Transverse colon (tissue), 4 donors: ENCODE results near the gene ALDOB. TPM values are rescaled to one million over a fixed set of nuclear protein-coding genes. Genes with fewer than 3 reads are reported as not detected.
A peak's percentile ranks its signal among the peaks of the same experiment; 100 is the strongest.

Experiments used
- DNase-seq: peaks from one replicate; pipeline ENCODE4 v3.0.0-alpha.2; 2019
- H3K27ac ChIP-seq, 4 donors: fragments of 200-600 bp; sonication (generic); 2 replicates each; pipeline ENCODE4 v1.5.1; 2016 to 2018; ENCODE audit warnings: inconsistent platforms in 4 of 4
- H3K27me3 ChIP-seq: fragments of 200-600 bp; sonication (generic); 2 replicates; pipeline ENCODE4 v1.5.1; 2017; ENCODE audit warnings: inconsistent platforms
- H3K36me3 ChIP-seq, 4 donors: fragments of 200-600 bp; sonication (generic); 2 replicates each; pipeline ENCODE4 v1.5.1; 2017 to 2019; ENCODE audit warnings: inconsistent platforms in 4 of 4
- H3K4me1 ChIP-seq, 4 donors: fragments of 200-600 bp; sonication (generic); 2 replicates each; pipeline ENCODE4 v1.5.1; 2017 to 2020; ENCODE audit warnings: inconsistent platforms in 4 of 4
- H3K4me3 ChIP-seq, 4 donors: fragments of 200-600 bp; sonication (generic); 1 replicate in 1 of 4; 2 replicates in 3 of 4; pipeline versions ENCODE4 v1.5.1 to v1.6.1; 2017 to 2019; ENCODE audit warnings: inconsistent platforms in 4 of 4
- H3K9me3 ChIP-seq, 2 donors: fragments of 200-600 bp; sonication (generic); 2 replicates each; pipeline ENCODE4 v1.5.1; 2017 to 2019; ENCODE audit warnings: inconsistent platforms in 2 of 2
- EP300 ChIP-seq: sonication (generic); formaldehyde crosslinking; IDR thresholded peaks from one replicate; pipeline ENCODE4 v1.6.1; 2017; ENCODE audit warnings: antibody characterized with exemption, low read depth
- POLR2A ChIP-seq: fragments of 450-650 bp; IDR thresholded peaks from one replicate; pipeline ENCODE4 v1.6.1; 2016; ENCODE audit warnings: antibody characterized with exemption, mild to moderate bottlenecking, moderate library complexity
- POLR2AphosphoS5 ChIP-seq, 3 donors: sonication (generic); formaldehyde crosslinking; IDR thresholded peaks; one replicate each; pipeline ENCODE4 v1.6.1; 2016; ENCODE audit warnings: antibody characterized with exemption in 3 of 3
- WGBS, 2 donors: methylation state at CpG; one replicate each; pipeline ENCODE4 v1.1.5; 2018; ENCODE audit warnings: low coverage in 1 of 2; 5-methylcytosine and 5-hydroxymethylcytosine counted together
- in situ Hi-C, 4 donors: fragments of 200-750 bp; cut with MboI; loops; one replicate each; pipeline versions ENCODE4 v1.15.0 to v1.15.1; 2017; ENCODE audit warnings: low sequenced_read_pairs in 3 of 4, low pct_ligation_motif_present in 1 of 4, low pct_unique_long_range_greater_than_20kb in 1 of 4
- intact Hi-C: fragments of 100-400 bp; cut with DNase I; formaldehyde crosslinking; loops from one replicate; pipeline ENCODE4 v1.15.1; 2023; ENCODE audit warnings: low total_unique reads
- total RNA-seq, 4 donors: library from RNA; depleted of rRNA; stranded (reverse); fragments of >200 nt; gene quantifications; one replicate each; pipeline ENCODE4 v1.1.0, GENCODE V29; 2016
- TF ChIP-seq, protein P1 (sequence below), 5 experiments: fragments of 200-600 bp in 3 of 5; fragments of 450-650 bp in 2 of 5; sonication (generic) in 3 of 5; IDR thresholded peaks; 1 replicate in 2 of 5; 2 replicates in 3 of 5; pipeline ENCODE4 v1.5.1; 2016 to 2017; ENCODE audit warnings: antibody characterized with exemption in 5 of 5, inconsistent platforms in 3 of 5, mild to moderate bottlenecking in 2 of 5, moderate library complexity in 1 of 5

The ALDOB gene
- total RNA-seq, 4 donors from 2014 or later, result 1.9 to 55.0 (median 20.1) TPM; not detected in 1

- WGBS, 2 donors, result 80 to 95% methylated on average over 4 of the region's 4 CpGs
- intact Hi-C loops, result no loop called here
These were observed 18.4 kb upstream of the ALDOB start for GRCh38 chr9:101453776-101454570.

DNA sequence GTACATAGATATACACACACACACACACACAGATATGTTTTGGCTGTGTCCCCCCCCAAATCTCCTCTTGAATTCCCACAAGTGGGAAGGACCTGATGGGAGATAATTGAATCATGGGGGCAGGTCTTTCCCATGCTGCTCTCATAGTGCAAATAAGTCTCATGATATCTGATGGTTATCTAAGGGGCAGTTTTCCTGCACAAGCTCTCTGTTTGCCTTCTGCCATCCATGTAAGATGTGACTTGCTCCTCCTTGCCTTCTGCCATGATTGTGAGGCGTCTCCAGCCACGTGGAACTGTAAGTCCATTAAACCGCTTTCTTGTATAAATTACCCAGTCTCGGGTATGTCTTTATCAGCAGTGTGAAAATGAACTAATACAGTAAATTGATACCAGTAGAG lies 15.9 kb upstream of the ALDOB start:
- intact Hi-C loops (no loop called here), in situ Hi-C loops (loop anchor here in 1 of 4 donors (10.0 kb wide), 1 partner anchor 83 kb away; the partner anchor contains the start of gene RNF20)
- Histone ChIP-seq H3K27me3 (no peaks in the 10 kb centered on the region), H3K4me1 (peaks cover 0 to 16% (median 1%) of the 10 kb centered on the region in 4 donors), H3K36me3 (no peaks in the 10 kb centered on the region), H3K9me3 (no peaks in the 10 kb centered on the region), H3K4me3 (no peak overlapping the region), H3K27ac (no peak overlapping the region)
- 92% methylated on average over 4 of the region's 4 CpGs; no CpG with 5 or more reads in 1 of the 2 donors for WGBS, 2 donors
- TF ChIP-seq EP300 (no peak), POLR2AphosphoS5 (IDR thresholded peaks at IDR 0.05) (no peak)
- DNase-seq, result no peak

More at GRCh38 chr9:101453776-101454570, 18.4 kb upstream of the ALDOB start:
- H3K27ac ChIP-seq, result no peak overlapping the region
- in situ Hi-C loops, result loop anchor here in 1 of 4 donors (10.0 kb wide), 1 partner anchor 81 kb away; the partner anchor contains the start of gene RNF20
- H3K9me3 ChIP-seq, result no peaks in the 10 kb centered on the region
- H3K36me3 ChIP-seq, result no peaks in the 10 kb centered on the region
- H3K4me3 ChIP-seq, result no peak overlapping the region
- TF ChIP-seq POLR2AphosphoS5 (IDR thresholded peaks at IDR 0.05) (no peak), POLR2A (no peak), EP300 (no peak)
- TF ChIP-seq, protein P1, sequence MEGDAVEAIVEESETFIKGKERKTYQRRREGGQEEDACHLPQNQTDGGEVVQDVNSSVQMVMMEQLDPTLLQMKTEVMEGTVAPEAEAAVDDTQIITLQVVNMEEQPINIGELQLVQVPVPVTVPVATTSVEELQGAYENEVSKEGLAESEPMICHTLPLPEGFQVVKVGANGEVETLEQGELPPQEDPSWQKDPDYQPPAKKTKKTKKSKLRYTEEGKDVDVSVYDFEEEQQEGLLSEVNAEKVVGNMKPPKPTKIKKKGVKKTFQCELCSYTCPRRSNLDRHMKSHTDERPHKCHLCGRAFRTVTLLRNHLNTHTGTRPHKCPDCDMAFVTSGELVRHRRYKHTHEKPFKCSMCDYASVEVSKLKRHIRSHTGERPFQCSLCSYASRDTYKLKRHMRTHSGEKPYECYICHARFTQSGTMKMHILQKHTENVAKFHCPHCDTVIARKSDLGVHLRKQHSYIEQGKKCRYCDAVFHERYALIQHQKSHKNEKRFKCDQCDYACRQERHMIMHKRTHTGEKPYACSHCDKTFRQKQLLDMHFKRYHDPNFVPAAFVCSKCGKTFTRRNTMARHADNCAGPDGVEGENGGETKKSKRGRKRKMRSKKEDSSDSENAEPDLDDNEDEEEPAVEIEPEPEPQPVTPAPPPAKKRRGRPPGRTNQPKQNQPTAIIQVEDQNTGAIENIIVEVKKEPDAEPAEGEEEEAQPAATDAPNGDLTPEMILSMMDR (IDR thresholded peaks at IDR 0.05), result no peak
- no peak for DNase-seq
- no peaks in the 10 kb centered on the region for H3K27me3 ChIP-seq
- peaks cover 0 to 24% (median 3%) of the 10 kb centered on the region in 4 donors for H3K4me1 ChIP-seq

GRCh38 chr9:101450931-101451330 lies 15.4 kb upstream of the ALDOB start:
- Histone ChIP-seq H3K27me3 (no peaks in the 10 kb centered on the region), H3K4me1 (peaks cover 0 to 16% (median 1%) of the 10 kb centered on the region in 4 donors), H3K27ac (no peak overlapping the region), H3K36me3 (no peaks in the 10 kb centered on the region), H3K9me3 (no peaks in the 10 kb centered on the region), H3K4me3 (no peak overlapping the region)
- WGBS, 2 donors, result 45 to 51% methylated on average over 4 of the region's 4 CpGs
- no peak for DNase-seq
- intact Hi-C loops (no loop called here), in situ Hi-C loops (loop anchor here in 1 of 4 donors (10.0 kb wide), 1 partner anchor 84 kb away; the partner anchor contains the start of gene RNF20)
- no peak for TF ChIP-seq POLR2A
- TF ChIP-seq EP300, result no peak
- TF ChIP-seq, protein P1 (IDR thresholded peaks at IDR 0.05), result no peak
- no peak for TF ChIP-seq POLR2AphosphoS5 (IDR thresholded peaks at IDR 0.05)

DNA sequence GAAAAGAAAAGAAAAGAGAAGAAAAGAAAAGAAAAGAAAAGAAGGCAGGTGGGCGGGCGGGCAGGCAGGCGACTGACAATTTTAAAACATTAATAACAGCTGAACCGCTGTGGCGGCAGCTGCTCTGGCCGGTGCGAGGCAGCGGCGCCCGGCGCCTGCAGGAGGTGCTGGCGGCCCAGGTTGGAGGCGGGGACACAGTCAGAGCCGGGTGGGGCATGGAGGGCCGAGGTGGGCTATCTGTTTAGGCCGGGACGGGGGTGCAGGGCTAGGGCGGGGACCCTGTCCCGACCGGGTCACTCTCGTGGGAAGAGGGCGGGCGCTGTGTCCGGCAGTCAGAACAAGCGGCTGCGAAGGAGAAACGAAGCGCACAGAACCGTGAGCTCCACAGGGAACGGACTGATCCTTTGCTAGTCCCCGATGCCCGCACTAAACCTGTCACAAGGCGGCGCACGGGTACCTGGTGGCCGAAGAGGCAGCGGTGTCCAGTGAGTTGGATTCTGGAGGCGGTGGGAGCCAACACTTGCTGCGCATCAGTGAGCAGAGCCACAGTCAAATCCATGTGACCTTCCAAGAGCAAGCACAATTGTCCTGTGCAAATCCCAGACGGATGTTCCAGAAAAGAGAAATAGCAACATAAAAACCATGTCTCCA lies 13.6 kb upstream of the ALDOB start:
- peak overlapping the region; percentile 69 to 75 (median 71) for H3K27ac ChIP-seq

More for the DNA sequence above, 13.6 kb upstream of the ALDOB start:
- peak; percentile 85 for DNase-seq
- intact Hi-C loops, result no loop called here
- Histone ChIP-seq H3K27me3 (no peaks in the 10 kb centered on the region), H3K4me3 (peak overlapping the region; percentile 37 to 66 (median 48)), H3K4me1 (peaks cover 0 to 20% (median 4%) of the 10 kb centered on the region in 4 donors), H3K9me3 (no peaks in the 10 kb centered on the region), H3K36me3 (no peaks in the 10 kb centered on the region)
- in situ Hi-C loops, result no loop called here
- TF ChIP-seq EP300, result no peak
- TF ChIP-seq, protein P1 (IDR thresholded peaks at IDR 0.05), result peak; percentile 59 to 87 (median 63)
- WGBS, 2 donors, result 1% methylated on average over 12 to 32 of the region's 40 CpGs
